Aorta (tissue), 5 donors: ENCODE measurements around the gene KIF16B. TPM values are rescaled to one million over a fixed set of nuclear protein-coding genes. Genes with fewer than 3 reads are reported as not detected.

Source experiments
- ATAC-seq: fragments of 200-7000 bp; cut with Tn5 transposase; one replicate; pipeline ENCODE4 v1.9.1; 2022; ENCODE audit warnings: moderate library complexity; ENCODE audit not compliant: low FRiP score
- DNase-seq, 2 donors: peaks; one replicate each; pipeline ENCODE4 v3.0.0-alpha.2; 2020
- H3K27ac ChIP-seq, 2 donors: one replicate each; pipeline ENCODE4 v1.5.1; 2013; ENCODE audit warnings: low read length in 2 of 2, mild to moderate bottlenecking in 2 of 2, moderate library complexity in 2 of 2, control low read depth in 1 of 2, inconsistent platforms in 1 of 2, low read depth in 1 of 2
- H3K27me3 ChIP-seq, 2 donors: one replicate each; pipeline ENCODE4 v1.6.1; 2013; ENCODE audit warnings: control low read depth in 1 of 2, low read length in 1 of 2, mild to moderate bottlenecking in 1 of 2, moderate library complexity in 1 of 2; ENCODE audit not compliant: insufficient read depth in 2 of 2, control insufficient read depth in 1 of 2
- H3K36me3 ChIP-seq, 2 donors: one replicate each; pipeline ENCODE4 v1.6.1; 2013; ENCODE audit warnings: control low read depth in 1 of 2, low read length in 1 of 2, mild to moderate bottlenecking in 1 of 2; ENCODE audit not compliant: insufficient read depth in 2 of 2, control insufficient read depth in 1 of 2
- H3K4me1 ChIP-seq, 2 donors: one replicate each; pipeline ENCODE4 v1.6.1; 2013; ENCODE audit warnings: low read length in 2 of 2, control low read depth in 1 of 2, mild to moderate bottlenecking in 1 of 2, moderate library complexity in 1 of 2; ENCODE audit not compliant: insufficient read depth in 2 of 2, control insufficient read depth in 1 of 2
- H3K4me3 ChIP-seq, 2 donors: one replicate each; pipeline ENCODE4 v1.5.1; 2013; ENCODE audit warnings: low read length in 2 of 2, control low read depth in 1 of 2, mild to moderate bottlenecking in 1 of 2
- H3K9me3 ChIP-seq: one replicate; pipeline ENCODE4 v1.6.1; 2013; ENCODE audit warnings: mild to moderate bottlenecking, low read length; ENCODE audit not compliant: control insufficient read depth
- WGBS, 2 donors: extraction: QIAGEN DNeasy Blood & Tissue Kit; methylation state at CpG; one replicate each; pipeline ENCODE4 v1.1.7; 2013; 5-methylcytosine and 5-hydroxymethylcytosine counted together
- intact Hi-C, 2 donors: fragments of 100-400 bp; cut with DNase I; formaldehyde crosslinking; loops; one replicate each; pipeline versions ENCODE4 v1.14.2 to v1.15.0; 2022
- polyA plus RNA-seq, 2 donors: library from polyadenylated mRNA; stranded (reverse); fragments of 200-250 nt; gene quantifications; one replicate each; pipeline ENCODE4 v1.2.3, GENCODE V29; 2013
- total RNA-seq, 2 donors: library from RNA; stranded (reverse); fragmentation: NEBNext Ultra II Directional; extraction: Animal tissue kit (Norgen Biotek cat#: 25700); gene quantifications; one replicate each; pipeline ENCODE4 v1.2.1, GENCODE V29; 2021
- donor health status: healthy with polysubstance abuse.
- donor health status: Bipolar disorder and iron deficiency.
- donor health status: DM: no; HTN: no; CAD: no.
- donor health status: DM: no; HTN: no; CAD: no.
- donor health status: DM: yes; HTN: yes; CAD: no.

KIF16B gene
- total and polyA plus RNA-seq, 4 donors: 6.5 to 20.6 (median 13.8) TPM

- Histone ChIP-seq H3K27ac (no peak overlapping the region), H3K9me3 (peaks cover 1% of the 10 kb centered on the region), H3K36me3 (peaks cover 0 to 3% of the 10 kb centered on the region in 2 donors), H3K27me3 (no peaks in the 10 kb centered on the region), H3K4me1 (peaks cover 2 to 5% of the 10 kb centered on the region in 2 donors), H3K4me3 (no peak overlapping the region)
- ATAC-seq (no peak), DNase-seq (no peak)
- intact Hi-C loops: no loop called here
- WGBS, 2 donors: 94 to 97% methylated on average over 3 of the region's 3 CpGs
Observed at GRCh38 chr20:16314320-16314719, 258.9 kb downstream of the KIF16B start.

- ATAC-seq (no peak), DNase-seq (no peak)
- 82 to 86% methylated on average over 4 of the region's 4 CpGs for WGBS, 2 donors
- Histone ChIP-seq H3K27me3 (no peaks in the 10 kb centered on the region), H3K4me3 (no peak overlapping the region), H3K4me1 (peaks cover 2 to 5% of the 10 kb centered on the region in 2 donors), H3K9me3 (peaks cover 1% of the 10 kb centered on the region), H3K36me3 (peaks cover 0 to 3% of the 10 kb centered on the region in 2 donors), H3K27ac (no peak overlapping the region)
- intact Hi-C loops: no loop called here
Observed at GRCh38 chr20:16313917-16314316, 259.3 kb downstream of the KIF16B start.

GRCh38 chr20:16312998-16313397, 260.2 kb downstream of the KIF16B start:
- no peak overlapping the region for H3K4me3 ChIP-seq
- no peaks in the 10 kb centered on the region for H3K27me3 ChIP-seq
- no peak overlapping the region for H3K27ac ChIP-seq
- H3K9me3 ChIP-seq: peaks cover 1% of the 10 kb centered on the region
- intact Hi-C loops: no loop called here
- peaks cover 2 to 11% of the 10 kb centered on the region in 2 donors for H3K4me1 ChIP-seq
- DNase-seq: no peak
- ATAC-seq: no peak
- H3K36me3 ChIP-seq: peaks cover 0 to 3% of the 10 kb centered on the region in 2 donors

GRCh38 chr20:16311756-16312155, 261.5 kb downstream of the KIF16B start:
- Histone ChIP-seq H3K27ac (no peak overlapping the region), H3K4me1 (peaks cover 2 to 11% of the 10 kb centered on the region in 2 donors), H3K9me3 (peaks cover 1% of the 10 kb centered on the region), H3K27me3 (no peaks in the 10 kb centered on the region), H3K4me3 (no peak overlapping the region), H3K36me3 (peaks cover 0 to 3% of the 10 kb centered on the region in 2 donors)
- 41 to 51% methylated on average over 1 of the region's 1 CpG for WGBS, 2 donors
- no peak for DNase-seq
- intact Hi-C loops: no loop called here
- ATAC-seq: no peak

GRCh38 chr20:16308754-16309153, 264.5 kb downstream of the KIF16B start:
- ATAC-seq: no peak
- H3K27me3 ChIP-seq: no peaks in the 10 kb centered on the region
- WGBS, 2 donors: 57 to 61% methylated on average over 2 of the region's 2 CpGs

GRCh38 chr20:16302818-16303217, 270.4 kb downstream of the KIF16B start:
- DNase-seq (no peak), ATAC-seq (no peak)
- peaks cover 0 to 6% of the 10 kb centered on the region in 2 donors for H3K36me3 ChIP-seq
- H3K4me3 ChIP-seq: no peak overlapping the region
- no peak overlapping the region for H3K27ac ChIP-seq
- no peaks in the 10 kb centered on the region for H3K4me1 ChIP-seq
- intact Hi-C loops: no loop called here
- no peaks in the 10 kb centered on the region for H3K9me3 ChIP-seq
- H3K27me3 ChIP-seq: no peaks in the 10 kb centered on the region
- 53% methylated on average over 1 of the region's 1 CpG for WGBS, 2 donors

More at GRCh38 chr20:16308754-16309153, 264.5 kb downstream of the KIF16B start:
- Histone ChIP-seq H3K4me1 (peaks cover 2 to 11% of the 10 kb centered on the region in 2 donors), H3K9me3 (peaks cover 1% of the 10 kb centered on the region), H3K4me3 (no peak overlapping the region), H3K36me3 (peaks cover 0 to under 1% of the 10 kb centered on the region in 2 donors), H3K27ac (no peak overlapping the region)
- intact Hi-C loops: no loop called here
- no peak for DNase-seq

- intact Hi-C loops: no loop called here
- peaks cover 0 to 6% of the 10 kb centered on the region in 2 donors for H3K36me3 ChIP-seq
- H3K9me3 ChIP-seq: no peaks in the 10 kb centered on the region
- H3K27me3 ChIP-seq: no peaks in the 10 kb centered on the region
- H3K27ac ChIP-seq: no peak overlapping the region
- DNase-seq (no peak), ATAC-seq (no peak)
- H3K4me3 ChIP-seq: no peak overlapping the region
- no peaks in the 10 kb centered on the region for H3K4me1 ChIP-seq
- 18 to 26% methylated on average over 1 of the region's 1 CpG for WGBS, 2 donors
Observed at GRCh38 chr20:16301986-16302385, 271.3 kb downstream of the KIF16B start.

- no peak for DNase-seq
- Histone ChIP-seq H3K4me3 (no peak overlapping the region), H3K36me3 (peaks cover 0 to 6% of the 10 kb centered on the region in 2 donors), H3K9me3 (no peaks in the 10 kb centered on the region), H3K27me3 (no peaks in the 10 kb centered on the region), H3K27ac (no peak overlapping the region), H3K4me1 (no peaks in the 10 kb centered on the region)
- intact Hi-C loops: no loop called here
- WGBS, 2 donors: 92 to 93% methylated on average over 6 of the region's 6 CpGs
- ATAC-seq: no peak
Observed at GRCh38 chr20:16299897-16300296, 273.4 kb downstream of the KIF16B start.

- 48 to 55% methylated on average over 3 of the region's 3 CpGs for WGBS, 2 donors
- H3K4me3 ChIP-seq: no peak overlapping the region
Observed at GRCh38 chr20:16296931-16297330, 276.3 kb downstream of the KIF16B start.

More at GRCh38 chr20:16296931-16297330, 276.3 kb downstream of the KIF16B start:
- no peaks in the 10 kb centered on the region for H3K9me3 ChIP-seq
- no peaks in the 10 kb centered on the region for H3K27me3 ChIP-seq
- no peak overlapping the region for H3K27ac ChIP-seq
- DNase-seq: no peak
- no peaks in the 10 kb centered on the region for H3K4me1 ChIP-seq
- intact Hi-C loops: no loop called here
- no peak for ATAC-seq
- H3K36me3 ChIP-seq: no peaks in the 10 kb centered on the region
